Epithelial cell of proximal tubule (primary cell): ENCODE data around the gene DPYD. TPM values are rescaled to one million over a fixed set of nuclear protein-coding genes. Genes with fewer than 3 reads are reported as not detected.

Source experiments
- DNase-seq: peaks from one replicate; pipeline ENCODE4 v3.0.0-alpha.2; 2011; ENCODE audit warnings: low read depth
- H3K4me3 ChIP-seq: 2 replicates; pipeline ENCODE4 v1.5.1; 2011; ENCODE audit warnings: low read depth, mild to moderate bottlenecking, low read length
- CTCF ChIP-seq: conservative IDR thresholded peaks from 2 replicates; pipeline ENCODE4 v1.5.1; 2012; ENCODE audit warnings: low read depth, mild to moderate bottlenecking, low read length
- total RNA-seq: library from RNA; depleted of rRNA; stranded (reverse); fragments of >200 nt; gene quantifications from 2 replicates; pipeline ENCODE4 v1.2.3, GENCODE V29; 2015

DPYD gene
- total RNA-seq, 1 donor from 2014 or later, result 5.1 TPM

GRCh38 chr1:97069312-97069711 lies 851.5 kb downstream of the DPYD start:
- H3K4me3 ChIP-seq, result no peak overlapping the region
- DNase-seq, result no peak
- no peak for TF ChIP-seq CTCF

GRCh38 chr1:97066860-97067259 lies 854.0 kb downstream of the DPYD start:
- no peak overlapping the region for H3K4me3 ChIP-seq
- TF ChIP-seq CTCF, result no peak
- no peak for DNase-seq

- H3K4me3 ChIP-seq, result no peak overlapping the region
- no peak for TF ChIP-seq CTCF
Observed at GRCh38 chr1:97063532-97063931, 857.3 kb downstream of the DPYD start.

GRCh38 chr1:97061604-97062003 lies 859.2 kb downstream of the DPYD start:
- no peak overlapping the region for H3K4me3 ChIP-seq
- TF ChIP-seq CTCF, result no peak
- no peak for DNase-seq

More at GRCh38 chr1:97063532-97063931, 857.3 kb downstream of the DPYD start:
- no peak for DNase-seq

GRCh38 chr1:97056386-97056785 lies 864.4 kb downstream of the DPYD start:
- no peak overlapping the region for H3K4me3 ChIP-seq
- no peak for DNase-seq
- no peak for TF ChIP-seq CTCF

GRCh38 chr1:97053268-97053667 lies 867.6 kb downstream of the DPYD start:
- no peak for DNase-seq
- no peak overlapping the region for H3K4me3 ChIP-seq
- no peak for TF ChIP-seq CTCF

- no peak for TF ChIP-seq CTCF
Observed at GRCh38 chr1:97051823-97052222, 869.0 kb downstream of the DPYD start.

More at GRCh38 chr1:97051823-97052222, 869.0 kb downstream of the DPYD start:
- no peak overlapping the region for H3K4me3 ChIP-seq
- no peak for DNase-seq
